GM21786 (cell line): ENCODE data around the gene PBX3.
"Not testable (repeated sequence)": the region's sequence is repeated elsewhere in the genome, so short reads cannot be mapped to it uniquely, and the experiment has no call there.

Source experiments
- ATAC-seq: cut with Tn5 transposase; IDR thresholded peaks from one replicate; pipeline ENCODE4 v1.9.1; 2021; ENCODE audit not compliant: unreplicated experiment

PBX3 gene

DNA sequence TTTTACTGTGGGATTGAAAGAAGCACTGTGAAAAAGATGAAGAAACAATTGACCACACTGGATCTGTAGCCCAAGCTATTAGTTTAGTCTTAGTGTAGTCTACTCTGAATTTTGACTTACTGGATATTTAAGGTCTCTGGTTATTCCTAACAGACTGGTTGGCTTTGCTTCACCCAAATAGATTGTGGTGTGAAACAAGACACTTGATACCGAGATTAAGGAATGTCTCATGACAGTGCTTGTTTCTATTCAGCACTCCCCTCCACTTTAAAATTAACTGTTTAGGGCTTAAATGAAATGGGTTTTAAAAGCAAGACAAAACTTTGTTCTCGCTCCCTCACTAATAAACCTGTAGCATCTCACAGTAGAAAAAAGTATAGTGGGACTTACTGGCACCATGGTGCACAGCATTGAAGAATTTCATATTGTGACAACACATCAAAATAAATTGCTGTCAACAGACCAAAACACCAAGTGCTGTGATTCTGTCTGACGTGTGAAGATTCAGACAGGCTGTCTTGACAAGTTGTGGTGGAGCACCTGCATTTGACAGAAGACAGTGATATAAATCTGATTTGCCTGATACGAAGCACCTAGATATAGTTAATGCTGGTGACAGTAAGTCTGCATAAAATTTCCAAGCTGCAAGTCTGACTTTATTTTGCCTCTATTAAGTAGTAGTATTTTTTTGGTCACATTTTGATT, 73.1 kb downstream of the PBX3 start:
- ATAC-seq, result no peak

DNA sequence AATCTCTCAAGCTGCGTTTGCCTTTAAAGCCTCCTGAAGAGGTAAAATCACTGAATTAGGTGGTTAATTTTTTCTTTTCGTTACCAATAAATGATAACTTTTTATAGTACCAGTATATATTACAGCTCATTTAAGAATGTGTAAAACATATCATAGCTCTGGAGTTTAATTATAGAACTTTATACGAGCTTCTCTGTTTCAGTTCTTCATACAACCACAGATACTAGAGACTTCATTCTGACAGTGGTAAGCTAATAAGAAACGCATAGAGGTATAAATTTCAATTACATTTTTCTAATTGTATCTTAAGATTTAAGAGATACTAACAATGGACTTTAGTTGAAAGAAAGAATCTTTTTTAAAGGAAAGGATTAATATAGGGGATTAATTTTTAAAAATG, 73.9 kb downstream of the PBX3 start:
- no peak for ATAC-seq

GRCh38 chr9:125822160-125822559, 75.0 kb downstream of the PBX3 start:
- no peak for ATAC-seq

GRCh38 chr9:125822902-125823301, 75.7 kb downstream of the PBX3 start:
- no peak for ATAC-seq

- ATAC-seq, result not testable (repeated sequence)
These were observed 76.8 kb downstream of the PBX3 start for GRCh38 chr9:125823874-125824406.

DNA sequence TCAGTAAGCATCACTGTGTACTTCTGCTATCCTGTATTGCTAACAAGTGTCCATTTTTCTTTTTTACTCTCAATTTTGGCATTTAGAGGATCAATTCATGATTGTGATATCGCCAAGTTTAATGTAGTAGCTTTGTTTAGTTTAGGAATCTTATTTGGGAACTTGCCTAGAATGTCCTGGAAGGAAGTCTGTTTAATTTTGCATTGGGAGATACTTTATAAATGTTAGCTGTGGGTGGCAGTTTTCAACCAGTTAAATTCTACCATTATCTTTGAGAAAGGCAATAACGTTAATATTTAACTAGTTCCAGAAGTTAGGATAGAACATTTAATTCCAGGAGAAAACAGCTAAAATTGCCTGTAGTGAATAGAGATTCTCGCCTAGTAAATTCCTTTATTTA, 78.6 kb downstream of the PBX3 start:
- no peak for ATAC-seq

DNA sequence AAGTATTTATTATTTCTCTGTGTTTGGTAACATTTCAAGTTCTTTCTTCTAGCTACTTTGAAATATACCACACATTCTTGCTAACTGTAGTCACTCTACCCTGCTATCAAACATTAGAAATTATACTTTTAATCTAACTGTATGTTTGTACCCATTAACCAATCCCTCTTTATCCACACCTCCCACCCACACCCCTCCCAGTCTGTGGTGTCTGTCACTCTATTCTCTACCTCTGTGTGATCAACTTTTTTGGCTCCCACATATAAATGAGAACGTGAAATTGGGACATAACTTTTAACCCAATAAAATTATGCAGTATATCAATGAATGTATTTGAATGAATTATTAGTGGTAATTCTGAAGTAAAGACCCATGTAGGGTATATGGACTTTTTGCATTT, 79.7 kb downstream of the PBX3 start:
- ATAC-seq, result no peak

- no peak for ATAC-seq
These were observed 82.6 kb downstream of the PBX3 start for GRCh38 chr9:125829743-125830142.

DNA sequence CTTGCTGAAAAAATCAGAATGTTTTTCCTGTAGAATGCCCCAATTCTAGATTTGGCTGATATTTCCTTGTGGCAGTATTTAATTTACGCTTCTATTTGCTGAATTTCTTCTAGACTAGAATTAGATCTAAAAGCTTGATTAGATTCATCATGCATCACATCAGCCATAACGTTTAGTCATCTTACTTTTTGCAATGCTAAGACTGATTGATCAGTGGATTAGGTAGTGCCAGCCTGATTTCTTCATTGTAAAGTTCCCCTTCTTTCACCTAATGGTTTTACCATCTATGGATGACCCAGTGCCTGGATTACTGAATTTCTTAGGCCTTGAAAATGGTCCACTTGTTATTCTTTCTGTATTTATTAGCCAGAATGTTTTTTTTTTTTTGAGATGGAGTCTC, 83.9 kb downstream of the PBX3 start:
- ATAC-seq, result no peak

- no peak for ATAC-seq
These were observed 84.4 kb downstream of the PBX3 start for GRCh38 chr9:125831616-125832015.

GRCh38 chr9:125835655-125836054, 88.5 kb downstream of the PBX3 start:
- ATAC-seq, result no peak

GRCh38 chr9:125839317-125839716, 92.1 kb downstream of the PBX3 start:
- ATAC-seq, result no peak

DNA sequence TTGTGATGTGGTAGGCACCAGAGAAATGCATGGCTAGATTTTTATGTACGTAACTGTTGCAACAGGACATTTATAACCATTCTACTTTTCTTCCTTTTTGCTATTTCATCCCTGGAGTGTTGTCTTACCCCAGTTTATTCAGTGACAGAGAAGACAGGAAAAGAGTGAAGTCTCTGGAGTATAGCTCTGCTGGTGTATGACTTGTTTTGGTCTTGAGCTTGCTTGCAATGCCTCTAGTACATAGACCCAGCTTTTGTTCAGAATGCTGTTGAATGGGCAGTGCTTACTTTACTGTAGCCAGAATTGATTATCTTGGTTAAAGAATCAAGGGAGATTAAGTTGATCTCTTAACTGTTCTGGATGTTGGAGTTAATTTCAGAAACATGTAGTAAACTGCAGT, 94.3 kb downstream of the PBX3 start:
- ATAC-seq, result no peak

- ATAC-seq, result no peak
These were observed 95.1 kb downstream of the PBX3 start for GRCh38 chr9:125842242-125842641.

GRCh38 chr9:125843646-125844045, 96.5 kb downstream of the PBX3 start:
- no peak for ATAC-seq

GRCh38 chr9:125844611-125845010, 97.4 kb downstream of the PBX3 start:
- ATAC-seq, result no peak

GRCh38 chr9:125845271-125845808, 98.2 kb downstream of the PBX3 start:
- ATAC-seq, result no peak

- ATAC-seq, result no peak
These were observed 100.6 kb downstream of the PBX3 start for GRCh38 chr9:125847735-125848134.

DNA sequence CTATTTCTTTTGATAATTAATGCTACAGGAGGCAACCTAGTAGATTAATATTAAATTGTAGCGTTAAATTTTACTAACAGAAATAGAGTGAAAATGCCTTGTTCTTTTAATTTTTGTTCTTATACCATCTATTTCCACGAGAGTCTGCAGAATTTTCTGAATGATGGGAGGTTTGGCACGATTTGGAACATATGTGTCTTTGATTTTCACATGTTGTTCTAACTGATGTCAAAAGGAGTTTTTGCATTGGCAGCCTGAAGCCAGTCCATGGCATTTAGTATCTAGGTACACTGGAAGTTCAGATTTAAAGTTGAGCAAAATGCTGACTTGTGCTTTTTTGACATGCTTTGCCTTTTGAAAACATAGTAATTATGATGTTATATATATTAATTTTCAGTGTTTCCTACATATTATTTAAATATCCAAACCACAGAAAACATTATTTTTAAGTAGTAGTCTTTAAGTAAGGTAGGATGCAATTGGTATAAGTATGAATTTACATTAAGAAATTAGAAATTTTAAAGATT, 103.0 kb downstream of the PBX3 start:
- ATAC-seq, result no peak

DNA sequence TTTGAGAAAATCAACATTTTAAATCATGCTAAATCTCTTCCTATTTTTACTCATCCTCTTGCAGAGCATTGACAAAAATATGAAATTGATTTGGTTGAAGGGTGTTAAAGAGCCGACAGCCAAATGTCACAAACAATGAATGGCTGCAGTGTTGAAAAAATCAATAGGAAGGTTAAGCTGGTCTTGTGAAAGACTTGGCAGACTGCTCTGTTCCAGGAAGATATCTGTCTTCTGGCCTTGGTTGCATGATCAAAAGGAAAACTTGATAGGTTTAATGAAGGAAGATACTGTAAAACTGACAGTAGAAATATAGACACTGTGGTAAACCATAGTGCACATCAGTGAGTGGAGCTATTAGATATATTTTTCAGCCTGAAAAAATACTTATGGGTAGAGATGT, 103.6 kb downstream of the PBX3 start:
- ATAC-seq, result no peak

- ATAC-seq, result no peak
These were observed 104.8 kb downstream of the PBX3 start for GRCh38 chr9:125851979-125852378.

DNA sequence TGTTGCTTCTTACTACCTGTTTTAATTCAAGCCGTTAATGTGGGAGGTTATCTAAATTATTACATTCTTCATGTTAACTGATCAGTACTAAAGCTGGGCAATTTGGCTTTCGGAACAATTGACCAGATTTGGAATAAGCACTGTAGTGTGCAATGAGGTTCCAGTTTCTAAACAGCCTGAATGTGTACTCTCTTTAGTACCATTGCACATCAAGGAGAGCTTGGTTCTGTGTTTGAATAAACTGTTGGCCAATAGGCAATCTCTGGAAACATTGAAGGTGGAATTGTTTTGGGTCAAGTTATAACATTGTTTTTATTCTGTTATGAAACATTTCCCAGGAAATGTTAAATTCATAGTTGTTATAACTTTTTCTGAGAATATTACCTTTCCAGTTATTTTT, 105.2 kb downstream of the PBX3 start:
- ATAC-seq, result no peak
